PC-9 (cell line): ENCODE data around the gene PRKD1. TPM values are rescaled to one million over a fixed set of nuclear protein-coding genes. Genes with fewer than 3 reads are reported as not detected.

Experiments
- BruUV-seq: library from RNA; stranded (reverse); fragments of 400-500 nt; replicated peaks from 2 replicates; lab custom pipeline; 2021; lab: Mats Ljungman, UMichigan
- CTCF ChIA-PET: fragments of 300-600 bp; sonication (Branson Sonifier 250); formaldehyde crosslinking; loops from one replicate; lab custom pipeline; 2022; ENCODE audit warnings: antibody characterized with exemption; lab: Charles Lee
- POLR2A ChIA-PET: fragments of 300-600 bp; sonication (Branson Sonifier 250); formaldehyde crosslinking; loops from one replicate; lab custom pipeline; 2022; ENCODE audit warnings: antibody characterized with exemption; ENCODE audit not compliant: unreplicated experiment; lab: Charles Lee
- DNase-seq, 2 experiments: peaks; one replicate each; pipeline versions ENCODE4 v3.0.0 to v3.0.0-alpha.2; 2015 to 2022; ENCODE audit warnings: mixed read lengths in 1 of 2
- H2AFZ ChIP-seq: fragments of 200-600 bp; sonication (generic); 2 replicates; pipeline ENCODE4 v1.8.1; 2017; ENCODE audit warnings: antibody characterized with exemption
- H3F3A ChIP-seq: fragments of 200-600 bp; sonication (generic); 2 replicates; pipeline ENCODE4 v1.8.1; 2017; ENCODE audit warnings: antibody characterized with exemption, mild to moderate bottlenecking, low read depth; ENCODE audit not compliant: insufficient read depth
- H3K27ac ChIP-seq: fragments of 200-600 bp; sonication (generic); 2 replicates; pipeline ENCODE4 v1.6.1; 2016; ENCODE audit warnings: mixed run types
- H3K27me3 ChIP-seq: fragments of 200-600 bp; sonication (generic); 2 replicates; pipeline ENCODE4 v1.6.1; 2016; ENCODE audit warnings: low read depth, mixed run types; ENCODE audit not compliant: insufficient read depth
- H3K36me3 ChIP-seq: fragments of 200-600 bp; sonication (generic); 2 replicates; pipeline ENCODE4 v1.6.1; 2016; ENCODE audit warnings: low read depth, mixed run types
- H3K4me1 ChIP-seq: fragments of 200-600 bp; sonication (generic); replicated peaks from 2 replicates; pipeline ENCODE4 v1.6.1; 2016; ENCODE audit warnings: mixed run types; ENCODE audit not compliant: insufficient read depth
- H3K4me2 ChIP-seq: fragments of 200-600 bp; sonication (generic); 2 replicates; pipeline ENCODE4 v1.6.1; 2017; ENCODE audit warnings: mixed run types
- H3K4me3 ChIP-seq: fragments of 200-600 bp; sonication (generic); 2 replicates; pipeline ENCODE4 v1.6.1; 2016; ENCODE audit warnings: mixed run types
- H3K79me2 ChIP-seq: fragments of 200-600 bp; sonication (generic); 2 replicates; pipeline ENCODE4 v1.6.1; 2017; ENCODE audit warnings: low read depth, mixed run types
- H3K9me2 ChIP-seq: fragments of 200-600 bp; sonication (generic); 2 replicates; pipeline ENCODE4 v1.8.1; 2017; ENCODE audit warnings: mild to moderate bottlenecking; ENCODE audit not compliant: insufficient read depth
- H3K9me3 ChIP-seq: fragments of 200-600 bp; sonication (generic); 2 replicates; pipeline ENCODE4 v1.8.1; 2016; ENCODE audit warnings: low read depth; ENCODE audit not compliant: insufficient read depth
- H4K20me1 ChIP-seq: fragments of 200-600 bp; sonication (generic); 2 replicates; pipeline ENCODE4 v1.8.1; 2017; ENCODE audit not compliant: insufficient read depth
- EZH2 ChIP-seq: fragments of 200-600 bp; sonication (generic); IDR thresholded peaks from 2 replicates; pipeline ENCODE4 v1.8.0; 2017; ENCODE audit warnings: antibody characterized with exemption, low read depth
- intact Hi-C: fragments of 100-400 bp; cut with micrococcal nuclease; formaldehyde crosslinking; loops from one replicate; pipeline ENCODE4 v1.10.0; 2022; ENCODE audit not compliant: unreplicated experiment
- total RNA-seq: library from RNA; stranded (reverse); gene quantifications from 2 replicates; pipeline ENCODE4 v1.2.3, GENCODE V29; 2021
- TF ChIP-seq, protein P1 (sequence below): fragments of 200-600 bp; sonication (generic); conservative IDR thresholded peaks from 2 replicates; pipeline ENCODE4 v1.6.1; 2017; ENCODE audit warnings: mixed run types, antibody characterized with exemption, mild to moderate bottlenecking, moderate library complexity

Gene PRKD1
- total RNA-seq, 1 experiment from 2014 or later, result 0.98 TPM

DNA sequence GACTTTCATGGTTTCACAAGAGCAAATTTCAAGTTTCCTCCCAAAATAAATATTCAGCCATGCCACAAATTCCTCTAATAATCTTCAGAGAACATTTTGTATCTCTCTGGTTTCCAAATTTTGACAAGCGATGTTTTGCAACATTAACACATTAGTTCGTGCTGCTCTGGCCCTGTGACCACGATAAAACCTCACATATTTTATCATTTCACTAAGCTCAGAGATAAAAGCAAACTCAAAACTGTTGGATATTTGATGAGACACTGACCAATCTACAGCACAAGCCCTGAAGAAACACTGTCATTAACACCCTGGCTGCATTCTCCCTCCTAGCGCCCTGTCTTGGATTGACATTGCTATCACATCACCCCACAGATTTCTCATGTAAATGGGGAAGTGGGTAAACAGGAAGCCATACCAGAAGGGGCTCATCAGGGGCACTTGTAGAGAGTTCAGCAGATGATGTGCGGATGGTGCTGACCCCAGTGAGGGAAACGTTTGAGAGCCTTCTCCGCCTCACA, 264.3 kb downstream of the PRKD1 start:
- no peaks in the 10 kb centered on the region for H3K9me2 ChIP-seq
- CTCF ChIA-PET, result no interaction called here
- no peak overlapping the region for H2AFZ ChIP-seq
- no peak for TF ChIP-seq EZH2
- TF ChIP-seq, protein P1, sequence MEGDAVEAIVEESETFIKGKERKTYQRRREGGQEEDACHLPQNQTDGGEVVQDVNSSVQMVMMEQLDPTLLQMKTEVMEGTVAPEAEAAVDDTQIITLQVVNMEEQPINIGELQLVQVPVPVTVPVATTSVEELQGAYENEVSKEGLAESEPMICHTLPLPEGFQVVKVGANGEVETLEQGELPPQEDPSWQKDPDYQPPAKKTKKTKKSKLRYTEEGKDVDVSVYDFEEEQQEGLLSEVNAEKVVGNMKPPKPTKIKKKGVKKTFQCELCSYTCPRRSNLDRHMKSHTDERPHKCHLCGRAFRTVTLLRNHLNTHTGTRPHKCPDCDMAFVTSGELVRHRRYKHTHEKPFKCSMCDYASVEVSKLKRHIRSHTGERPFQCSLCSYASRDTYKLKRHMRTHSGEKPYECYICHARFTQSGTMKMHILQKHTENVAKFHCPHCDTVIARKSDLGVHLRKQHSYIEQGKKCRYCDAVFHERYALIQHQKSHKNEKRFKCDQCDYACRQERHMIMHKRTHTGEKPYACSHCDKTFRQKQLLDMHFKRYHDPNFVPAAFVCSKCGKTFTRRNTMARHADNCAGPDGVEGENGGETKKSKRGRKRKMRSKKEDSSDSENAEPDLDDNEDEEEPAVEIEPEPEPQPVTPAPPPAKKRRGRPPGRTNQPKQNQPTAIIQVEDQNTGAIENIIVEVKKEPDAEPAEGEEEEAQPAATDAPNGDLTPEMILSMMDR, result no peak
- POLR2A ChIA-PET, result no interaction called here
- BruUV-seq, result no TSS peak
- no peaks in the 10 kb centered on the region for H4K20me1 ChIP-seq
- H3K4me2 ChIP-seq, result no peak overlapping the region
- H3F3A ChIP-seq, result no peaks in the 10 kb centered on the region
- no peaks in the 10 kb centered on the region for H3K4me1 ChIP-seq
- intact Hi-C loops, result no loop called here
- no peak overlapping the region for H3K27ac ChIP-seq
- no peaks in the 10 kb centered on the region for H3K36me3 ChIP-seq
- no peak for DNase-seq
- no peaks in the 10 kb centered on the region for H3K27me3 ChIP-seq
- no peaks in the 10 kb centered on the region for H3K9me3 ChIP-seq
- H3K4me3 ChIP-seq, result no peak overlapping the region
- H3K79me2 ChIP-seq, result no peaks in the 10 kb centered on the region

DNA sequence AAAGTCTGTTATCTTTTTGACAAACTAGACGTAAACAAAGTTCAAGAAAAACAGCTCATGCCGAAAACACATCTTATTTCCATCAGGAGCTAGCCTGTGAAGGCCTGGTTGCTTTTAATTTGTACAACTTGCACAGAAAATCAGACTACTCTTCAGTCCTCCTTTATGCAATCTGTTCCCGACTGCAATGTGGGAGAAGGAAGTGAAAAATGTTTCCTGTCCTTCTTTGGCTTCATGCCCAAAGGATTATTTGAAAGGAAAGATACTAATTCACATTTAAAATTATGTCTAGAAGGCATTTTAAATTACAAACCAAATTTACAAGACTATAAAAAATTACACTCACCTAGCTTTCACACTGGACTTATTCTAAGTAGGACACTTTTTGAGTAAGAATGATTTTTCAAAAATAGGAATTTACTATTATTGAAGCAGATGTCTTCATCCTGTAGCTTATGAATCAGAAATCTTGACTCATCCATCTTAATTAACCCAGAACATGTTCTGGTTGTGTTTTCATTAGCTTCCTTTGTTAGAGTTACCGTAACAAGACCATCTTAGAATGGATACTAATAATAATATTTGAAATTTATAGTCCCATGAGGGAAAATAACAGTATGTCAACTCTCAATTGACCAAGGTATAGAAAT, 272.6 kb downstream of the PRKD1 start:
- Histone ChIP-seq H3F3A (no peaks in the 10 kb centered on the region), H3K4me2 (no peak overlapping the region), H3K36me3 (no peaks in the 10 kb centered on the region), H3K4me3 (no peak overlapping the region), H3K27me3 (no peaks in the 10 kb centered on the region), H3K9me3 (no peaks in the 10 kb centered on the region), H3K9me2 (no peaks in the 10 kb centered on the region), H3K27ac (no peak overlapping the region), H4K20me1 (no peaks in the 10 kb centered on the region), H3K4me1 (no peaks in the 10 kb centered on the region), H3K79me2 (no peaks in the 10 kb centered on the region), H2AFZ (no peak overlapping the region)
- CTCF ChIA-PET, result no interaction called here
- BruUV-seq, result no TSS peak
- TF ChIP-seq EZH2, result no peak
- TF ChIP-seq, protein P1, result no peak
- no peak for DNase-seq
- intact Hi-C loops, result no loop called here
- POLR2A ChIA-PET, result interaction anchor here (0.7 kb wide), 1 partner anchor 143 kb away, joined by 3 read pairs; no protein-coding TSS in a partner anchor

DNA sequence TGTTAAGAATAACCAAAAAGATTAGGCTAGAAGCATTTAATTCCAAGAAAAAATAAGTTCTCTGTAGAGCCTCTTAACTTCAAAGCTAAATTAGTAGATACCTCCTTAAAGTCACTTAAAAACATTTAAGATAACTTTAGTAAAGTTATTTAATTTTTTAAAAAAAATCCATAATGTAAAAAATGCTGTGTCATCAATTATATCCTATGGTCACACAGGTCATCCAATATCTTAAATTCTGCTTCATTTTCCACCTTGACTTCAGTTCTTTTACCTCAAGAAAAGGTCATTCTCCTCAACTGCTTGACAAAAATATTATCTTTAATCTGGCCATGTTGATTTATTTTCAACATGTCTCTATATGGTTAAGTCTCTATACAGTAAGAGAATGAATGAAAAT, 274.3 kb downstream of the PRKD1 start:
- intact Hi-C loops, result no loop called here
- H3K27ac ChIP-seq, result no peak overlapping the region
- no peaks in the 10 kb centered on the region for H3K9me2 ChIP-seq
- no peaks in the 10 kb centered on the region for H3K4me1 ChIP-seq
- H3K27me3 ChIP-seq, result no peaks in the 10 kb centered on the region
- POLR2A ChIA-PET, result no interaction called here
- no peaks in the 10 kb centered on the region for H4K20me1 ChIP-seq
- H3K4me2 ChIP-seq, result no peak overlapping the region
- no peaks in the 10 kb centered on the region for H3F3A ChIP-seq
- CTCF ChIA-PET, result no interaction called here
- no peak for DNase-seq
- no peaks in the 10 kb centered on the region for H3K79me2 ChIP-seq
- H3K36me3 ChIP-seq, result no peaks in the 10 kb centered on the region
- no peak overlapping the region for H3K4me3 ChIP-seq
- BruUV-seq, result no TSS peak
- no peaks in the 10 kb centered on the region for H3K9me3 ChIP-seq
- no peak overlapping the region for H2AFZ ChIP-seq
- no peak for TF ChIP-seq EZH2
- TF ChIP-seq, protein P1, result no peak
